T-helper 1 cell treated with Interleukin-12 subunit alpha and Interleukin-12 subunit beta and Interleukin-4 antibody, amounts not matched to agents 30 ng/mL and 1 ng/mL, for 36 hours (primary cell): ENCODE data around the gene BICD1. TPM values are rescaled to one million over a fixed set of nuclear protein-coding genes. Genes with fewer than 3 reads are reported as not detected.

Experiments used
- intact Hi-C: fragments of 100-400 bp; cut with micrococcal nuclease; formaldehyde crosslinking; loops from one replicate; pipeline ENCODE4 v1.15.1; 2024
- total RNA-seq: library from RNA; stranded (reverse); gene quantifications from 2 replicates; pipeline ENCODE4 v1.2.3, GENCODE V29; 2022

The BICD1 gene
- total RNA-seq, 1 donor from 2014 or later = 20.8 TPM

GRCh38 chr12:32233568-32233967 is 126.9 kb downstream of the BICD1 start:
- intact Hi-C loops = no loop called here

DNA sequence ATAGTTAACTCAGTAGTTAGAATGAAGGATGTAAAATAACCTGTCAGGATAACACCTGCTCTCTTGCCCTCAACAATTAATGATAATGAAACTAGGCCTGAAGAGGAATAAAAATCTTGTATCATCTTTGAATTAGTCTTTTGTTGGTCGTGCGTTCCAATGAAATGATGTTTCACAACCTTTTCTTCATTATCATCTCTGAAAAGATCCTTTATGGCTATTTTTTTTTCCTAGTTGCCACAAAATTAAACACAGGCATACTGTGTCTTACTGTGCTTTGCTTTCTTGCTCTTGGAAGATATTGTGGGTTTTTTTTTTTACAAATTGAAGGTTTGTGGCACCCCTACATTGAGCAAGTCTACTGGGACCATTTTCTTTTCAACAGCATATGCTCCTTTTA is 128.6 kb downstream of the BICD1 start:
- intact Hi-C loops = no loop called here

DNA sequence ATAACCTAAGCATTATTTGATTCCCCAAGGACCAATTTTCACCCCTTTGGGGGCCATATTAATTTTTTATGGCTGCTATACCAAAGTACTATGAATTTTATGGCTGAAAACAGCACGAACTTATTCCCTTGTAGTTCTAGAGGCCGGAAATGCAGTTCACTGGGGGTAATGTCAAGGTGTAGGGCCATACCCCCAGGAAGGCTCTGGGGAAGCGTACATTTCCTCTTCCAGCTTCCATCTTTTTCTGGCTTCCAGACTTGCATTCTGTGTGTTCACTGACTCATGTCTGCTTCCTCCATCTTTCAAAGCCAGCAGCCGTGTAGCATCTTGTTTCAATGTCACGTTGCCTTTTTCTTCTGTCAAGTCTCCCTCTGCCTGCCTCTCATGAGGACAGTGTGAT is 133.5 kb downstream of the BICD1 start:
- intact Hi-C loops = no loop called here

GRCh38 chr12:32240831-32241230 is 134.2 kb downstream of the BICD1 start:
- intact Hi-C loops = no loop called here

DNA sequence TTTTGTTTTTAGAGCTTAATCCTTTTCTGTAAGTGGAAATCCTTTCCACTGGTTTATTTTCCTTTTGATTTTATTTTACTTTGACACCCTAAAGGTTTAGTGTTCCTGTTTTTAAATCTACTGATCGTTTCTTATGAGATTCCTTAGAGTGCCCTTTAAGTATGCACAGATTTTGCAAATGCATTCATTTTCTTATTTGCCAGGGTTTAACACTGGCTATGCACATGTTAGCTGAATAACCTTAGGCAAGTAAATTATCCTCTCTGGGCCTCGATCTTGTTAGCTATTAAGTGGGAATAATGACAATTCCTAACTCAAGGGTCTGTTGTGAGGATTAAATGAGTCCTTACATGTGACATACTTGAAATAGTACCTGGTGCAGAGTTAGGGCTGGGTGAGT is 136.0 kb downstream of the BICD1 start:
- intact Hi-C loops = no loop called here

DNA sequence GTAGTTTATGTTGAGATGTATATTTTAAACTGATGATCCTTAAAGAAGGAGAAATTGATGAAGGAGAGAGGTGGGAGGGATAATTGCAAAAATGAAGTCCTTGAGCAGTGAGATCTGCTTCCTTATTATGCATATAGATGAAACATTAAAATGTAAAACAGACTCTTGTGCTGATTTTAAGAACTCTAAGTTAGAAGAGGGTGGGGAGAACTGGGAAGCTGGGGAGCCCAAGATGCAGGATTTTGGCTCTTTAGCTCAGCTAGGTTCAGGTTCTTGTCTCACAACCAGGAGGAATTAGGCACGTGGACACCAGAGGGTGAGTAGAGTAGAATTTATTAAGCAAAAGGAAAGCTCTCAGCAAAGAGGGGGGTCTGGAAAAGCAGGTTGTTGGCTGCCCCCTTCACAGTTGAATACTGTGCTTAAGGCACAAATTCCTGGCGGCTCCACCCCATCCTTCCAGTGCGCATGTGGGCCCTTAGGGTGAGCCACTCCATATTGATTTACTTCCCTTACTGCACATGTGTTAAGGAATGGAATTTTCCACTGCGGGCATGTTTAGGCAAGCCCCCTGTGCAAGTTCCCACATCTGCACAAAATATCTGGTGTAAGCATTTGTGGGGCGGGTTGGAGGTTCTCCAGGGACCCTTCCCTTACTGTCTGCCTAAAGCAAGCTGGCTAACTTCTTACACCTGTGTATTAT is 141.9 kb downstream of the BICD1 start:
- intact Hi-C loops = no loop called here

DNA sequence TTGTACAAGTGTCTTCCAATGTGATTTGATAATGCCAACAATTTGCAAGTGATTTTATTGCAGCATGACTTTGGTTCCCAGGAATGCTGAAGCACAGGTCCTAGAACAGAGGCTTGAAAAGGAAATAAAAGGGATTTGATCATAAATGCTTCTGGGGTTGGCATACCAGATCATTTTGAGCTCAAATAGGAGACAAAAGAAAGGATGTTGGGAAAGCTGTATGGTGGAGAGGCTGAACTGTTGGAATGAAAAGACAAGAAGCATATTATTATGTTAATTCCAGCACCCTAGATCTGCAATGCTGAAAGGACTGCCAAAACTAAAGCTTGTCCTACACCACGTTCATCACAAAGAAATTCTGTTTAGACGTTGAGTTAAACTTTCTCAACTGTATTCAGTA is 143.1 kb downstream of the BICD1 start:
- intact Hi-C loops = loop anchor here (5.0 kb wide), 1 partner anchor 112 kb away; no protein-coding TSS in a partner anchor

DNA sequence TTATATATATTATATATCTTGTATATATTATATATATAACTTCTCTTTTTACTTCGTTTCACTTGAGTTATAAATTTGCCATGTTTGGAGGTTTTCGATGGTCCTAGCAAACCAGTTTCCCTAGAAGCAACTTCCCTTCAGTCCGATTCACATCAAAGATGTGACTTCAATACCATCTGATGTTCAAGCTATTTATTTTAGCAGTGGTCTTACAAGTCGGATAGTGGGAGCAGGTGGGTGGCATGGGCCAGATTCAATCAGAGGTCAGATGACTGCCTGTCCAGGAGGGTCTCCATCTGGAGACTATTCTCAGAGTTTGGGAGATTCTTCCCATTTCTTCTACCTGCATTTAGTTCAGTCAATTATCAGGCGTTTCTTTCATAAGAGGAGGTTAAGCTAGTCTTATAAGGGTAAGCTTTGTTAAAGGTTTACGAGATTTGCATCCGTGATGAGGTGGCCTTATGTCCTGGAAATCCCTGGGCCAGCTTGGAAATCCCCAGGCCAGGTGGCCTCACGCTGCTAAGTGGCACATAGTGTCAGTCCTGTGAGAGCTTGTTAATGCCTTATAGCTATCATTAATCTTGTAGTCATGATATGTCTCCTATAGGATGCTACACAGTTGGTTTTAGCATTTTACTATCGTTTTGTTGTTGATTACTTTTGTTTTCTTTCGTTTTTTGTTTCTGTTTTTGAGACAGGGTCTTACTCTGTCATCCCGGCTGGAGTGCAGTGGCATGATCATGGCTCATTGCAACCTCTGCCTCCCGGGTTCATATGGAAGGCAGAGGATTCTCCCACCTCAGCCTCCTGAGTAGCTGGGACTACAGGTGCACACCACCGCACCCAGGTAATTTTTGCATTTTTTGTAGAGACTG is 145.8 kb downstream of the BICD1 start:
- intact Hi-C loops = loop anchor here (5.0 kb wide), 1 partner anchor 115 kb away; no protein-coding TSS in a partner anchor

DNA sequence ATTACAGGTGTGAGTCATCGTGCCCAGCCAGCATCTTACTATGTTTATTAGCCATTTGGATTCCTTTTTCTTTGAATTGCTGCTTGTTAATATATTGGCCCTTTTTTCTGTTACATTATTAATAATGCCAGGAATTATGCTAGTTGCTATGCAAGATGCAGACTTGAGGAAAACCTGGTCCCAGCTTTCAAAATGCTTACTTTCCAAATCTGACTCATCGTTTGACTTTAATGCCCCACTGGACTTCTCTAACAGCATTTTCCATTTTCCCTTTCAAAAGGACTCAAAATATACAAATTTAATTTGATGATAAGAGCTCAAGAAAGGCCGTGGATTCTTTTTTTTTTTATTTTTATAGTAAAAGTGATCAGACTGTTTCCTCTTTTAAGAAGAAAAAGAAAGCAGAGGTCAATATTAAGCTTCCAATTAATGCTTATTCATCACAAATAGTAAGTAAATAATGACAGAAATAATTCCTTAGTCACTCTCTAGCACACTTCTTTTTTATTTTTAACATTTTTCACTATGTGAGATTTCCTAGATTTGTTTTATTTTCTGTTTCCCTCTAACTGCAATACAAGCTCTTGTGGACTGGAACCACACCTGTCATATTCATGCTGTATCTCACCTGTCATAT is 146.6 kb downstream of the BICD1 start:
- intact Hi-C loops = loop anchor here (5.0 kb wide), 1 partner anchor 116 kb away; no protein-coding TSS in a partner anchor

DNA sequence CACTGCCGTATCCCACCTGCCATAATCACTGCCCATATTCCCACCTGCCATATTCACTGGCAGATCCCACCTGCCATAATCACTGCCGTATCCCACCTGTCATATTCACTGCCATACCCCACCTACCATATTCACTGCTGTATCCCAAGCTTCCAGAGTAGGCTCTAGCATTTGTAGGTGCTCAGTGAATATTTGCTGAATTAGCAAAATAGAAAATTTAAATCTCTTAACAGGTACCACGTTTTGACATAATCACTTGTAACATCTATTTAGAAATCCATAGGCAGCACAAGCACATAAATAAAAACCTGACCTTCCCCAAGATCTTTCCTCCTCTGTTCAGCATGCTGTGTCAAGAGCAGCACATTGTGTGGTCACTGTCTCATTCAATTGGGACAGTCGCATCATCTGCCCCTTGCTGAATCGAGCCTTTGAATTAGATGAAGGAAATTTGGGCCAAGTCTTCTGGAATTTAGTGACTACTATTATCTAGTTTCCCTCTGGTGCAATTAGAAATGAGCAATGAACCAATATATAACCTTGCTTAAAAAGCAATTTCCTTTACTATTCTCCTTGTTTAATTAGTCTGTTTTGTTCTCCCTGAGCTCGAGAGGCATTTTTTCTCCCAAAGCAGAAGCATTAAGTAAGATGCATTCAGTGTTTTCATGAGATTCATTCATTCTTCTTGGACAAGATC is 147.8 kb downstream of the BICD1 start:
- intact Hi-C loops = loop anchor here (5.0 kb wide), 1 partner anchor 117 kb away; no protein-coding TSS in a partner anchor

DNA sequence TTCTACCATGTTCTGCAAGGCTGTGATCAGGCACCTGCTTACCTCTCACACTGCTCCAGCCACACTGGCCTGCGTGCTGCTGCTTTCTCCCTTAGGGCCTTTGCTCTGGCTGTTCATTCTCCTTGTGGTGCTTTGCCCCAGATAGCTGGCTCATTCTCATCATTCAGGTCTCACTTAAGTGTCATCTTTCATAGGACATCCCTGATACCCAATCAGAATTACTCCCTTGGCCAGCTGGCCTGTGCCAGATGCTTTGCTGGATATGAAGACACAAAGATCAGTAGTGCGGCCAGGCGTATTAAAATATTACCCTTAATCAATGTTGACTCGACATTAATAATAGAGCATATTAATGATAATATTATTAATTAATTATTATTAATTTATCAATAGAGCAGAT is 148.9 kb downstream of the BICD1 start:
- intact Hi-C loops = no loop called here

DNA sequence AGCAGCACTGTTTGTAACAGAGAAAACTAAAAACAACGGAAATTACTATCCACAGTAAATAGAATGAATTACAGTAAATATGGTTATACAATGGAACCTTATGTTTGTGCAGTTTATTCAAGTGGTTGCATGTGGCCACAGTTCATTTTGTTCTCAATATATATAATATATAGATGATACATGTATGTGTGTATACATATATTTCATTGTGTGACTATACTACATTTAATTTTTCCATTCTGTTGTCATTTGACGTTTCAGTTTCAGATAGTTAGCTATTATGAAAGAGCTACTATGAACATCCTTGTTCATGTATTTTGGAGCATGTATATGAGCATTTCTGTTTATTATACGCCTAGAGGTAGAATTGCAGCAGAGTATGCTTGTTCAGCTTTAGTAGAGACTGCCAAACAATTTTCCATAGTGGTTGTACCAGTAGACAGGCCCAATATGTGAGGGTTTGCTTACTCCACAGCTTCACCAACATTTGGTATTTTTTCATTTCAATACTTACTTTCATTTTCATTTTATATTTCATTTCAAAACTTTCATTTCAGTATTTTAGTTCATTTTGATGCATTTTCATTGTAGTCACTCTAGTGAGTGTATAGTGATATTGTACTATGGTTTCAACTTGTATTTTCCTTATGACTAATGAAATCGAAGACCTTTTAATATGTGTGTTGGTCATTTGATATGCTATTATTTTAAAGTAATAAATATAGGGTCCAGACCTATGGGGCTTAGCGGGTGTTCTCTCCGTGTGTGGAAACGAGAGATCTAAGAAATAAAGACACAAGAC is 151.2 kb downstream of the BICD1 start:
- intact Hi-C loops = no loop called here

DNA sequence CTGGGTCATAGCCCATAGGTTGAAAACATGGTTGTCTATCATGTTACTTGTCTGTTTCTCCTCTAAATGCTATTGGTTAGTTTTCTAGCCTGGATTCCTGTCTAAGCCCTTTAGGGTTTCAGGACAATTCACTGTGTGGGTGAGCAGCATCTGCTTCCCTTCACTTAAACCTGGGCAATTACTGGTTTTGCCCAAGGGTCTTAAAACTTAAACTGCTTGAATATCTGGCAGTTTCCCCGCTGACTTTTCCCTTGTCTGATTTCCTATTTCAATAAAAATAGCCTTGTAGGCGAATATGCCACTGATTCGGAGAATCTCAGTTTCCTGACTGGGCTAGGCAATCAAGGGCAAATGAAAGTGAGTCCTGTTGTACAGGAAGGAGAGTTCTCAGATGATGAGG is 154.0 kb downstream of the BICD1 start:
- intact Hi-C loops = no loop called here

- intact Hi-C loops = no loop called here
Measured at GRCh38 chr12:32261638-32262037, 155.0 kb downstream of the BICD1 start.

DNA sequence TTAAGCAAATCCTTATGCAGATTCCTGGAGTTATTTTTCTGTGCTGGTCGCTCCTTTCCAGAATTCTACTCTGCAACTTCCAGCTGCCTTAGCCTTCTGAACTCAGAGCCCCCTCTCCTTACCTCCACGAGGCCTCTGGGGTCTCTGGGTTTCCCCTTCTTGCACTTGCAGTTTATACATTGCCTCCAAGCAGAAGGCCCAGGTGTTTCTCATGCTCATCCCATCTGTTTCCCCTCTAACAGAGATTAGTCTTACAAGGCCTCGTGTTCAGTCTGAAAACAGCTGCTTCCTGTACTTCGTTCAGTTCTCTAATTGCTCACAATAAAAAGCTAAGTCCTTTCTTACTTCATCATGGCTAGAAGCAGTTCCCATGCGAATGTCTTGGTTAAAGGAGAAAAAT is 158.3 kb downstream of the BICD1 start:
- intact Hi-C loops = no loop called here

DNA sequence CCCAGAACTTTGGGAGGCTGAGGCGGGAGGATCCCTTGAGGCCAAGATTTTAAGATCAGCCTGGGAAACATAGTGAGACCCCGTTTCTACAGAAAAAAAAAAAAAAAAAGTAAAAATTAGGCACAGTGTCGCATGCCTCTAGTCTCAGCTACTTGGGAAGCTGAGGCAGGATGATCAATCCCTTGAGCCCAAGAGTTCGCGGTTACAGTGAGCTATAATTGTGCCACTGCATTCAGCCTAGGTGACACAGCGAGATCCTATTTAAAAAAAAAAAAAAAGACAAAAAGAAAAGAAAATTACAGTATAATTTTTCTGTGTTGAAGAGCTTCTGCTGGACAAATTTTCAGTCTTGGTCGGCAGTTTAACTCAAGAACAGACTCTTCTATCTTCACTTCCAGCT is 158.8 kb downstream of the BICD1 start:
- intact Hi-C loops = no loop called here

GRCh38 chr12:32265951-32266350 is 159.3 kb downstream of the BICD1 start:
- intact Hi-C loops = no loop called here

DNA sequence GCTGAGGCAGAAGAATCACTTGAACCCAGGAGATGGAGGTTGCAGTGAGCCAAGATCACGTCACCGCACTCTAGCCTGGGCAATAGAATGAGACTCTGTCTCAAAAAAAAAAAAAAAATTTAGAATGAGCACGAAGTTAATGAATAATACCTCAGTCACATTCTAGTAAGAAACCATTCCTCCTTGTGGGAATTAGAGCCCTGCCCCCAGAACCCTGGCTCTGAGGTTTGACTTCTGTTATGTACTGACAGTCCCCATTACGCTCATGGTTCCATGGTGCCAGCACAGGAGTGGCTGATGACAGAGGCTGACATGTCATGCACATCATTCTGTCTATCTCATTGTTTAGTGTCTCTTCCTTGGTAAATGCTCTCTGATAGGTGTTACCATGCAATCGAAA is 160.1 kb downstream of the BICD1 start:
- intact Hi-C loops = no loop called here

DNA sequence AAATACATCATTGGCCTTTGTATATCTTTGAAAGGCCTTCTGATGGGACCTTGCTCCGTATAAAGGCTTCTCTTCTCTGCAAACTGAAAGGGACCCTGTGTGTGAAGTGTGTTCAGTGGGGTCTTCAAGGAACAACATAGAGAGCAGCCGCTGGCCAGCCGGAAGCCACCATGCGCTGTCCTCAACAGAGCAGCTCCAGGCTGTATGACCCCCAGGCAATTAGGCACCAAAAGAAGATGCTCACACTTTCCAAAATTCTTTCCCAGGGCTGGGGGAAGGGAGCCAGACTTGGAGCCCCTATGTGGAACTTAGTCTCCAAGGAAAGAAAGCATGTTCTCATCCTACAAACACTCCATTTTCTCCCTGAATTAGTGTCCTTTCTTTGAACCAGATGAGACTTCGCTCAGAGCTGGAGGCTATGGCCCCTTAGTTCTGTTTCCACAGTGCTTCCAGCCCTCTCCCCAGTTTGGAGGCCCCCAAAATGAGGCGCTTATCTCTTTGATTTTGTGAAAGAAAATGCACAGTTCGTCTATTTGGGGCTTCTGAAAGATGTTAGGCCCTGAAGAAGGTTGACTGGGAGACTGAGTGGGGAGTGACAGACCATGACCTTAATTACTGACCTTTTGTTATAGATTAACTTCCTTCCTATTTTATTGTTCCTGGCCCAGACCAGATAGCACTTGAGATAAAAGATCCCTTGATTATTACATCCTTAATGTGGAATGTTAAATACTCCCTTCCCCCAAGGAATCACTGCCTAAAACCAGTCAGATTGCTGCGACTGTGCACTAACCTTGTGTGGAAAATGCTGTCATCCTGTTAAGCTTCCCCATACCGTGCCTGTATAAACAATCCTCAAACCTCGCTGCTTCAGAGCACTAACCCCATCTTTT is 164.4 kb downstream of the BICD1 start:
- intact Hi-C loops = no loop called here

- intact Hi-C loops = no loop called here
Measured at GRCh38 chr12:32272465-32272864, 165.8 kb downstream of the BICD1 start.
